NCI-H446 treated with DMSO at 0.1 percent for 48 hours (cell line): ENCODE results near the gene CTNNBIP1.
A peak's percentile ranks its signal among the peaks of the same experiment; 100 is the strongest.

Experiments used
- DNase-seq: peaks from one replicate; lab custom pipeline; 2025; lab: John Stamatoyannopoulos, UW

Gene CTNNBIP1

DNA sequence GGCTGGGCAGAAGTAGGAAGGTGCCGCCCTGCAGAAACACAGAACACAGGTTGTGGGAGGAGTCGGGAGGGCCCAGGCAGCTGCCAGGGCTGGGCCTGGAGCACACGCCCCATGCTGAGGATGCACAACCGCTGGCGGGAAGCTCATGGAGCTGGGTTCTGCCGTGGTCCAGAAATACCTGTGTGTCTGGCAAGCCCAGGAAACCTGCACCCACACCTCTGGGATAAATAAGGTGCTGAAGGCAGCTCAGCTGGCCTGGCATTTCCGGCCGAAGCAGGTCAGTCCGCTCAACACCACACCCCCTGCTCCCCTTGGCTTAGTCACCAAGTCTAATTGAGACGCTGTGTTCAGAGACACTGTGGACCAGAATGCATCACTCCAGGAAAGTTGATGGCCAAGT, 32.1 kb downstream of the CTNNBIP1 start:
- DNase-seq = no peak

DNA sequence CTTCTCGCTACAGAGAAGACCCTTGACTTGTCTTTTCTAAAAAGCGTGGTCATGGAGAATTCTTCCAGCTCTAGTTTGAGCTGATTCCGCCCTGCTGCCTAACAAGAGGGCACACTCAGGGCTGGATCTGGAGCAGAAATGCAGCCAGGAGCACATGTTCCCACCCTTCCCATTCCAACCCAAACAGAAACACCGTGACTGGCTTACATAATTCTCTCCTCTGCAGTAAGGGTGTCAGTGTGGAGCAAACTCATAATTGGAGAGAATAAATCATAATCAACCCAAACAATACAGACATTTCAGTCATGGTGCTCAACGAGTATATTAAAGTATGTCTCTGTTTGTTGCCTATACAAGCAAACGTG, 34.5 kb downstream of the CTNNBIP1 start:
- no peak for DNase-seq

DNA sequence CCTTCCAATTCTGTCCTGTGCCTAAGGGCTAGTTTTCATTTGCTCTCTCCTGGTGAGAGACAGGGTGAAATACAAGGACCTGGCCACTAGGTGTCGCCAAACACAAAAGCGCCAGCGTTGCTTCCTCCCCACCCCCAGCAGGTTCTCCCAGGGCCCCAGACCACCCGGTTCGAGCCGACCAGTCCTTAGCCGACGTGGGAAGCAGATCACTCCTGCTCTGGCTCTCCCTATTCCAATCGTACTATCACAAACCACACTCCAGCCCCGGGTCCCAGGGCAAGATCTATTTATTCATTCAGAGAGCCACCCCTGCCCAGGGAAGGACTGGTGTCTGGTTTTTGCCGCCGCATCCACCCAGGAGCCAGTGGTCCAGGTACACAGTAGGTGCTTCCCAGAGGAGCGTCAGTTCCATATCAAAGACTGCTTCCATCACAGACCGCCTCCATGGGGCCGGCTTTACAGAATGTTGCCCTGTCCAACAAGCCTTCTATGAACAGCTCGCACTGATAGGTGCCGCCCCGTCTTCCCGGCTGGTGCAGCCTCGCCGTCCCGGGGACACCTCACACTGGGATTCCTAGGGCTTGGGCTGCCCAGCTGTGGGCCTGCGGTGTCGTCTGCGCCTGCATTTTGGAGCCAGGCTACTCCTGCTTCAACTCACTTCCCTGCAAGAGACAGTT, 35.0 kb downstream of the CTNNBIP1 start:
- DNase-seq = peak; percentile 59

DNA sequence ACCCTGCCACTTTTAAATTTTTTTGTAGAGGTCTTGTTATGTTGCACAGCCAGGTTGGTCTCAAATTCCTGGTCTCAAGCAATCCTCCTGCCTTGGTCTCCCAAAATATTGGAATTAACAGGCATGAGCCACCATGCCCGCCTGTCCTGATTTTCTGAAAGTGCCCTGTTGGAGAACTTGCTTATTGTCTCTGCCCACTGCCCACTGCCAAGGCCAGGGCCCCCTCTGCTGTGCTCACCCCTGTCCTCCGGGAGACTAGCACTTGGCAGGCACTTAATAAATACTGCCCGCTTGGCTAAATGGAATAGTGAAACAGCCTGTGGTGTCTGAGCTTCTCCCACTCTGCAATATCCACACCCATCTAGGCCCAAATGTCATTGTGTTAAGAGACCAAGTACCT, 35.7 kb downstream of the CTNNBIP1 start:
- no peak for DNase-seq

DNA sequence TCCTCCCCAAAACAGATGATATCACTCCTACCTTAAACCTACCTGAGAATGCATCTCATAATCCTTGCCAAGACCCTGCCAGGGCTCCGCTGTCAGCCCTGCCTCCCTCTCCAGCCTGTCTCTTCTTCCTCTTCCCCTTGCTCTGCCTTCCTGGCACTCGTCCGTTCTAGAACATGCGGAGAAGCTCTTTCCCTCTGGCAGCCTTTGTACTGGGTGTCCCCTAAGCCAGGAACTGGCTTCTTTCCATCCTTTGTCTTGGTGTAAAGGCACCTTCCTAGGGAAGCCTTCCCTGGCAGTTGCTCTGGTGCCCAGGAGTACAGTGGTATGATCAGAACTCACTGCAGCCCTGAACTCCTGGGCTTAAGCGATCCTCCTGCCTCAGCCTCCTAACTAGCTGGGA, 36.1 kb downstream of the CTNNBIP1 start:
- DNase-seq = no peak

DNA sequence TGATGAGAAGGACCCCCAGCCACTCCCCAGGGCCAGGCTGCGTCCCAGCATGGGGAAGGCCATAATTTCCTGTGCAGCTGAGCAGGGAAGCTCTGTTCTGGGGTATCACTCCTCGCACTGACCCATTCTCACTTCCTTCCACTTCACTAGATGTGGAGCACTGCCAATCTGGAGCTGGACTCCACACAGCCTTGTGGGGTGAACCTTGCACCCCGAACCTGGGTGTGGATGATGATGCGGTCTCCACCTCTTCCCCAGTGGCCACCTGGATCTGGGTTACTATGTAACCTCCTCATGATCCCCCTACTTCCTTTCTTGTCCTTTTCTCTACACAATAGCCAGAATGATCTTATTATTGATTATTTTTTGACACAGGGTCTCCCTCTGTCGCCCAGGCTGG, 36.7 kb downstream of the CTNNBIP1 start:
- DNase-seq = no peak

DNA sequence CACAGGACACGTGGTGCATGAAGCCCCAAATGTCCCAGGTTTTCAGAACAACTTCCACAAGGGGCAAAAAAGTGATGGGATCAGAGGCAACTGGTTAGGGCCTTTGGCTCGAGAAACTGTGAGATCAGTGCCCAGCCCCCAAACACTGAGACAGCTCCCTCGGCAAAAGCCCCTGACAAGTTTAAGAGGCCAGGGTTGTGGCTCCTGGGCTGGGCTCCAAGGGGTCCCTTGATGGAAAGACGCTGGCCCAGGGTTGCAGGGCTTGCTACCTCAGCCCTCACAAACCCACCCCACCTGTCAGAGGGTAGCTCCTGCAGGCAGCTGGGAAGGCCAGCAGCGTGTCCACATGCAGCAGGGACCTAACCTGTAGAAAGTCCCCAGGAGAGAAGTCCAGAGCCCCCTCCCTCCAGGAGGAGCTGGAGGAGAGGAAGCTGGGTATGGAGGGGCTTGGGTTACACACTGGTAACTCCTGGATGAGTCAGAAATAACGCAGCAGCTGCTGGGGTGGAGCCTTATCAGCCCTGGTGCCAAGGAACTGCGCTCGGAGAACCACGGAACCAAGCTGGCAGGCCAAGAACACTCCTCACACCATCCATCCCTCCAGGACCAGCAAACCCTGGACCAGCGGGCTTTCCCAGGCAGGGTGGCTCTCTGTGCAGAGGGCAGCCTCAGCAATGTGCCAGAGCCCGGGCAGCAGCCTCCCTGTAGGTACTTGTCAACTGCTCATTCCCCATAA, 37.5 kb downstream of the CTNNBIP1 start:
- peak; percentile 95 for DNase-seq

DNA sequence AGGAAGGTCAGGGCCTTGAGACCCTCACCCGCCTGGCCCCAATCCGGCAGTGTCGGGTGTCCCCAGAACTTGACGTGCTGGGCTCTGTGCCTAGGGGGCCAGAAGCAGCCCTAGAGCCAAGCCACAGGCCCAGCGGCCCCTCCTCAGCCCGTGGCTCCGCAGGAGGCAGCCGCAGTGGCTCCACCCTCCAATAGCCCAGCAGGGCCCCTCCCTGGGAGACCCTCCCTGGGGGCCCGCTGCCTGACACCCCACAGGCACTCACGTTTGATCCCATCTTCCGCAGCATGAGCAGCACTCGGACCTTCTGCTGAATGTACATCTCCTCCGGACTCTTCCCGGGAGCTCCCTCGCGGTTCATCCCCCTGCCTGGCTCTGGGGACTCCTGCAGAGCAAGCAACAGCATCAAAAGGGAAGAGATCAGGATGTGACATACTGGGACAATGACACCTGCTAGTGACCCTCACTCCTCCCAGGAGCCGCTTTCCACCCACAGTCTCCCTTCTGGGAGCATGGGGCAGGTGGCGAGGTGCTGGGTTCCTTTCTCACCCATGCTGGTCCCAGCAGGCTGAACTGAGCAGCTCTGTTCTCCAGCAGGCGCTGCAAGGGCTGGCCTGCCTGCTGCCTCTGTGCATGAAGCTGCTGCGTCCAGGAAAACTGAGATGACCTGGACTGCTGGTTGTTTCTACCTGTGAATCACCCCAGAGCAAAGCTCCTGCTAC, 38.2 kb downstream of the CTNNBIP1 start:
- no peak for DNase-seq

DNA sequence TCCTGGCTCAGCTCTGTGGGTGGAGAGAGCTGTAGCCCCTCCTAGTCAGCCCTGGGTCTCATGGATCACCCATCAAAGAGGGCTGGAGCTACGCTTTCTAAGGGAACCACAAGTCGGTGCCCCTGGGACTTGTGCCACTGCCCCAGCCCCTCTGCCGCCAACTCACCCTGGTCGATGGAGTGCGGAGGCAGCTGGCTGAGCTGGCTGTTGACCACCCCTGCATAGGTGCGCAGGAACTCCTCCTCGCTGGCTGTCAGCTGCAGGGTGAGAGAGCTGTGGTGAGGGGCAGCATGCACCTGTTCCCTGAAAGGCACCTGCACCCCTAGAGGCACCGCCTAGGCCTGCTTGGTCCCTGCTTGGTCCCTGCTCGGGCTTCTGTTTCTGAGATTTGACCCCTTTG, 39.0 kb downstream of the CTNNBIP1 start:
- no peak for DNase-seq

DNA sequence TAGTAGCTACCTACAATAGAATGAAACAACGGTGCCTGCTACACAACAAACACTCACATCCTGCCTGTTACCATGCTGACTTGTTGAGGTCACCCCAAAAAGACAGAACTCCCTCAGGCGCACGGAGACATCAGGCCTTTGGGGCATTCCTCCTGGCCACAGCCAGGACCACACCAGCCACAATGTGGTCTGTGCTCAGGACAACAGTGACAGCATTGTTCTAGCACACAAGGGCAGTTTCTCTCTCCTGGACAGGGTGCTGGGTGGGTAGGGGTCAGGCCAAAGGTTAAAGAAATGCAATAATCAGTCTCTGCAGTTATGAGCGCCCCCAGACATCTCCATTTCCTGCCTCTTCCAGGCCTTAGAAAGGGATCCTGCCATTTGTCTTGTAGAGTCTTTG, 39.5 kb downstream of the CTNNBIP1 start:
- DNase-seq = no peak

DNA sequence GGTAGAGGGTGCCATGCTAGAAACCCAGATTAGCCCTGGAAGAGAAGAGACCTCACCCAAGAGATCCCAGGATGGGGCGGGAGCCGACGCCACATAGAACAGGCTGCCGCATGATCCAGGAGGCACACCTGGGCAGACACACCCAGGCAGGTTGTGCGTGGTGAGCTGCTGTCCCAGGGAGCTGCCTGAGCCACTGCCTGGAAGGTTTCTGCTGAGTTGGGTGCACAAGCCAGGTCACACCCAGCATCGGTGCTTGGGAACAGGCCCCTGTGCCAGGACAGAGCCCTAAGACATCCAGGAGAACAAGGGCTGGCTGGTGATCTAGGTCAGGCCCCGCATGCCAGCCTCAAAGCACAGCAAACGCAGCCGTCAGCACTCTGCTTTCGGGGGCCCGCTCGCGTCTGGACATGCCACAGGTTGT, 40.2 kb downstream of the CTNNBIP1 start:
- DNase-seq = no peak

DNA sequence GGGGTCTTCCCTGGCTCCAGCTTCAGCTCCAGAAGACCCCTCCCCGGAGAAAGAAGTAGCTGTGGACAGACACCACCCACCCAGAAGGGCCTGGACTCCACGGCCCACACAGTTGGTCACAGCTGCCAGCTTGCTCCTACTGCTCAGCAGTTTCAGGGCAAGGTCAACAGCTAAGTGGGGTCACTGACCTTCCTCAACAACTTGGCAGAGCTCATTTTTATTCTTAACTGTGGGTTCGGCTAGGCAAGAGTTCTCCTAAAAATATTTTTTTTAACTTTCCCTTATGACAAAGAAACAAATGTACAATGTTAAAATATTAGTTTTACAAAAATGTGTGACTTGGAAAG, 41.9 kb downstream of the CTNNBIP1 start:
- no peak for DNase-seq

DNA sequence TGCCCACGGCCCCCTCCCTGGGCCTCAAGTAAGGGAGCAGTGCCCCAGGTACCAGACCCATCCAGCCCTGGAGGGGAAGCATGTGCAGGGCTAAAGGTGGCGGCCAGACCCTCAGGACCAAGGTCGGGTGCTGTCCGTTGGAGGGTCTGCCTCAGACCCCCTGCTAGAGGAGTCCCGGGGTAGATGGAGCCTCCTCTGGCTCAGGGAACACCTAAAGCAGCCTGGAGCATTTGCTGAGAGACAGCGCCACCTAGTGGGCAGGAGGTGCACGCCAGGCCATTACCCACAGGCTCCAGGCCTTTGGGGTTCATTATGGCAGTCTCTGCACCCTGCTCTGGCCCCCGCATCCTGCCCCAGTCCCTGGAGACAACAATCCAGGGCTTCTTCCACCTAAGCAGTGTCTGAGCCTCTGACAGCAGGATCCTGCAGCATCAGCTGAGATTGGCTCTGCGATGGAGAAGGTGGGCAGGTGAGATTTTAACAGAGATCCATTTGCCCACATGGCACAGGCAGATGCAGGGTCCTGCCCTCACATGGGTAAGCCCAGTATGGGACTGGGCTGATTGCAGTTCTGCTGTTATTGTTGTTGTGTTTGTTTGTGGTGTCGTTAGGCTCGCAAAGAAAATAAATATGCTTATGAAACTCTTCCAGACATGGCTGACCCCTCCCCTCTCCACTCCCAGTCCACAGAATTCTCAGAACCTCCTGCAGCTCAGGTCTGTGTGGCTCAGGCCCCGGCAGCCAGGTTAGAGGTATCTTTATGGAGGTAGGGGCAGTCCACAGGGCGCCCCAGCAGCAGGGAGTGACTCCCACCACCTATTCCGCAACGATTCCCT, 42.4 kb downstream of the CTNNBIP1 start:
- DNase-seq = peak; percentile 48

DNA sequence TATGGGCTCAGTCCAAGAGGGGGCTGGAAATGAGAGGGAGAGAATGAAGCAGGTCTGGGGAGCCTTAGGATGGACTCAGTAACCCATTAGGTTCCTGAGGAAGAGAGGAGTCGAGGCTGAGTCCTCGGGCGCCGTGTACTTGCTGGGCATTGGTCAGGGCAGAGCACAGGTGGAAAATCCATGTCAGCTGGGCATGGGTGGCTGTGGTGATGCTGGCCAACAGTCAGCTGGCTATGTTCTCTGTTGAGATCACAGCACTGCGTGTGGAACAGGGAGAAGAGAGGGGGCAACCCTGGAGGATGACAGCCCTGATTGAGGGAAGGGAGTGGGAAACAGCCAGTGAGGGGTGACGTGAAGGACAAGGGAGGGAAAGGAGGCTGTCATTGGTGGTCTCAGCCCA, 43.2 kb downstream of the CTNNBIP1 start:
- no peak for DNase-seq

DNA sequence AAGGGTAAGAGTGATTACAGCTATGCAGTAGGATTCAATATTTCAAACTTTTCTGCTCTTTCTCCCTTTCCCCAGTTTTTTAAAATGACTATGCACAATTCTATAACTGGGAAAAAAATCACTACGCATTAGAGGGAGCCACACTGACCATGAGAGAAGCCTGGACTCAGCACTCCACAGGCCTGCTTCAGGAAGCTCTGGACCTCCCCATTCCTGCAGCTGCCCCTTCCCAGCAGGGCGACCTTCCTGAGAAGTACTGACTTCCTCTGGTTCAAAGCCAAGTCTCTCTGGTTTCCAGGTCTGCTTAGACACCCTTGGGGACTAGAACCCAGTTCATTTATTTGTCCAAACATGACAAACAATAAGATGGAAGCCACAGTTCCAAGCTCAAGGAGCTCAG, 44.3 kb downstream of the CTNNBIP1 start:
- DNase-seq = no peak

DNA sequence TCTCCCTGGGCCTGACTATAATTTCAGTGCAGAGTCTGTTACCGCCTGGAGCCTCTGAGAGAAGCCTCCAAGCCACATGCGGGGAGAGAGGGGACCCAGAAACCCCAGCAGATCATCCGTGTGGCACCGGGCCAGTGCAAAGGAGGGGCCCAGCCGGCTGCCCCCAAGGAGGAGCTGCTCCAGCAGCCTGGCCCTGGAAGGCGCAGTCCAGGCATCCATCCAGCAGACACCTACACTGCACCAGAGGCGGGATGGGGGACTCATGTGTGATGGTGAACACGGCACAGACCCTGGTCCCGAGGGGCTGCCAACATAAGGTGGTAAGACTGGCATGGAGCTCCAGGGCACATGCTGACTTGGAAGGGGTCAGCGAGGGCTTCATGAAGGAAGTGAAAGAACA, 46.7 kb downstream of the CTNNBIP1 start:
- DNase-seq = no peak

DNA sequence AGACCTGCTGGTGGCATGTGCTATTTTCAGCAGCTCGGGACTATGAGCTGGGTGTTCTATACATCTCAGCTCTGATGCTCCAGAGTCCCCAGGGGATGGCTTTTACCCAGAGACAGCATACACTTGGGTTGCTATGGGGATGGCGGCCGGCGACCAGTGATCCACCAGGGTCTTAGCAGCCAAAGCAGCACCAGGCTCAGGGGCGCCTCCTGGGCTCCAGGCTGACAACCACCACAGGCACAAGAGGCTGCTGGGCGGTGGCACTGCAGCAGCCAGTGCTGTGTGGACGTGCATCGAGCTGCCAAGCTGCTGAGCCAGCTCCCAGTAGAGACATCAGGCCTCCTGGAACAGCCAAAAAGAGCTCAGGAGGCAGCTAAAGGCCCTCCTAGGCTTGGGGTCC, 48.7 kb downstream of the CTNNBIP1 start:
- DNase-seq = peak; percentile 72

DNA sequence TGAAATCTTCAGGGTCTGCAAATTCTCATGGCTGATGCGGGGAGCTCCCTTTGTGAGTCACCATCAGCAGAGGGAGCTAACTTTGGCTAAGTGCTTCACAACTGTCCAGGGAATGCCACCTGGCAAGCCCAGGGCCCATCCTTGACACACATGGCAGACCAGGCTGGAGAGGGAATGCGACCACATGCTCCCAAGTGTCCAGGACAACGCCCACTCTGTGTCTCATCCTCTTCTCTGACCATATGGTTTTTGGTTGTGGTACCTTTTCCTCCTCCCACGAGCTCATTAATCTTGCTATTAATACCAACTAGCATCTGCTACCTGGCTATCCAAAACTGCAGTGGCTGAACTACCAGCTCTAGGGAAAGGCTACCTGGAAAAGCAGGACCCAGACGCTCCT, 49.2 kb downstream of the CTNNBIP1 start:
- DNase-seq = peak; percentile 51

DNA sequence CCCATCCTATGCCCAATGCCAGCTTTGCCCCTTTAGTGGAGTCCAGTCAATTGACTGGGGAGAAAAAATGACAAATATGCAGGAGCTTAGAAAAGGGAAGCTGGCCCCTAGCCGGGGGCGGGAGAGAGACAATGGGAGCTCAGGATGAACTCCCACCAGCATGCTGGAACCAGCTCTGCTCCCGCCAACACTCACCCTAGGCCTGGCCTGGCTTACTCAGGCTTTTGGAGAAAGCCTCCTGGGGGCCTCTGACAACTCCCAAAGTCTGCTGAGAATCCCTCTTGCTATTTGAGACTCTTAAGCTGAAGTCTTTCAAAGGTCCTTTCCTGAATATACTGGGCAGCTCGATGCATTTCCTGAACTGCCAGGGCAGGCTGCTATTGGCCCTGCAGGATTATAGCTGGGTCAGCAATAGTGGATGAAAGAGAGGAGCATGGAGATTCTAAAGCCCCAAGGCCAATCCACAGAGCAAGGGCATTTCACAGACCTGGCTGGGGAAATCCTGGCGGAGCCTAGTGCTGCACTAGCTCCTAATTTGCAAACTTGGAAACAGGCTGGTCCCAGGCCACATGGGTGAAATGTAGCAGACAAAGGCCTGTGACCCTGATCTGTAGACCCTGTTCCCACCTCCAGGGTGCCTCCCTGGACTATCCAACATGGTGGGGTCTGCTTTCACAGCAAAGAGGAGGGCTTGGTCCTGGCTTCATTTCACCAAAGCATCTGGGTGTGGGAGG, 50.6 kb downstream of the CTNNBIP1 start:
- no peak for DNase-seq

DNA sequence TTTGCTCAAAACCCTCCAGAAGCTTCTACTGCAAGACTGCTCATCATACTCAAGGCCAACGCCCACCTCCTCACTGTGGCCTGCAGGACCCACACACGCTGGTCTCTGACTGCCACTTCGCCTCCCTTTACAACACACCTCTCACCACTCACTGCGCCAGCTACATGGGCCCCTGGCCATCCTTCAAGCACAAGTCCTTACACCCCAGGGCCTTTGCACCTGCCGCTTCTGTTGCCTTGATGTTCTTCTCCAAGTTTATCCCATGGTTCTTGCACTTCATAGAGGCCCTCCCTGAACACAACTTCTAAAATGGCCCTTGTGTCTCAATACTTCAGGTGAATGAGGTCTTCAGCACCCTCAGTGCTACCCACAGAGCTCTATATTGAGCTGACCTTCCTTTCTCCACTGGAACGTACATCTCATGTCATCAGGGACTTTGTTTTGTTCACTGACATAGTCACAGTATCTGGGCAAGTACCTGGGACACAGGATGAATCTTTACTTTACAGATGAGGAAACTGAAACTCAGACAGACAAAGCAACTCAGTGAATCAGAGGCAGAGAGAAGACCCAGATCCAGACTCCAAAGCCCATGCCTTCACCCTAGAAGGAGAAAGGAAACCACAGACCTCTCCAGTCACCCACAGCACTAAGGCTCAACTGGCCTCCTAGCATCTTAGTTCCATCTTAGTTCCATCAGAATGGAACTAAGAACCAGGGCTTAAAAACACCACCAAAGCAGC, 51.6 kb downstream of the CTNNBIP1 start:
- DNase-seq = no peak

DNA sequence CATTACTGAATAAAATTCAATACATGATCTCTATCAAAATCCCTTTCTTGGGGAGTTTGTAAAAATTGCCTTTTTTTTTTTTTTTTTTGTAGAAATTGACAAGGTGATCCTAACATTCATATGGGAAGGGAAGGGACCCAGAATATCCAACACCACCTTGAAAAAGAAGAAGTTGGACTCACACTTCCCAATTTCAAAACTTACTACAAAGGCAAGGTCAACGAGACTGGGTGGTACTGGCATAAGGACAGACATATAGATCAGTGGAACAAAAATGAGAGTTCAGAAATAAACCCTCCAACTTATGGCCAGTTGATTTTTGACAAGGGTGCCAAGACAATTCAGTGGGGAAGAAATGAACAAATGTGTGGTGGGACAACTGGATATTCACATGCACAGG, 54.9 kb downstream of the CTNNBIP1 start:
- no peak for DNase-seq
